ENCODE results near the gene ZDHHC8.

GRCh38 chr22:20128619-20128901 lies 3.0 kb upstream of the ZDHHC8 start:
- TF ChIP-seq CTCF (IDR thresholded peaks at IDR 0.05) (no peak), POLR2A (IDR thresholded peaks at IDR 0.05) (no peak)
